ENCODE measurements around the gene ADGRV1.
"Not testable (repeated sequence)": the region's sequence is repeated elsewhere in the genome, so short reads cannot be mapped to it uniquely, and the experiment has no call there.

The ADGRV1 gene

GRCh38 chr5:90650767-90651166, 92.2 kb downstream of the ADGRV1 start:
- H3K4me1 Mint-ChIP-seq (ENCODE audit: low read depth in 2 of 2) = no peaks in the 10 kb centered on the region
- H3K27me3 Mint-ChIP-seq = peaks cover 0 to 7% of the 10 kb centered on the region in 2 donors
- H3K27ac Mint-ChIP-seq = no peak overlapping the region
- H3K9me3 Mint-ChIP-seq = no peaks in the 10 kb centered on the region
- H3K36me3 Mint-ChIP-seq (ENCODE audit: insufficient read depth) = no peaks in the 10 kb centered on the region
- no peak overlapping the region for H3K4me3 Mint-ChIP-seq
- ATAC-seq (replicated peaks) = no peak
- DNase-seq = no peak

GRCh38 chr5:90654215-90654614, 95.6 kb downstream of the ADGRV1 start:
- H3K27ac Mint-ChIP-seq = no peak overlapping the region
- no peaks in the 10 kb centered on the region for H3K36me3 Mint-ChIP-seq (ENCODE audit: insufficient read depth)
- H3K4me1 Mint-ChIP-seq (ENCODE audit: low read depth in 2 of 2) = no peaks in the 10 kb centered on the region
- H3K27me3 Mint-ChIP-seq = no peaks in the 10 kb centered on the region
- H3K9me3 Mint-ChIP-seq = no peaks in the 10 kb centered on the region
- no peak overlapping the region for H3K4me3 Mint-ChIP-seq
- no peak for DNase-seq
- no peak for ATAC-seq (replicated peaks)

GRCh38 chr5:90655423-90655822, 96.8 kb downstream of the ADGRV1 start:
- no peak overlapping the region for H3K27ac Mint-ChIP-seq

GRCh38 chr5:90657030-90657429, 98.4 kb downstream of the ADGRV1 start:
- Mint-ChIP-seq H3K27ac (no peak overlapping the region), H3K4me1 (ENCODE audit: low read depth in 2 of 2) (no peaks in the 10 kb centered on the region), H3K9me3 (no peaks in the 10 kb centered on the region), H3K27me3 (no peaks in the 10 kb centered on the region), H3K36me3 (ENCODE audit: insufficient read depth) (no peaks in the 10 kb centered on the region), H3K4me3 (no peak overlapping the region)
- ATAC-seq (replicated peaks) (no peak), DNase-seq (no peak)

More at GRCh38 chr5:90655423-90655822, 96.8 kb downstream of the ADGRV1 start:
- H3K4me1 Mint-ChIP-seq (ENCODE audit: low read depth in 2 of 2) = no peaks in the 10 kb centered on the region
- ATAC-seq (replicated peaks) = no peak
- H3K27me3 Mint-ChIP-seq = no peaks in the 10 kb centered on the region
- H3K36me3 Mint-ChIP-seq (ENCODE audit: insufficient read depth) = no peaks in the 10 kb centered on the region
- H3K4me3 Mint-ChIP-seq = no peak overlapping the region
- DNase-seq = no peak
- H3K9me3 Mint-ChIP-seq = no peaks in the 10 kb centered on the region

- no peak for DNase-seq
- Mint-ChIP-seq H3K36me3 (ENCODE audit: insufficient read depth) (no peaks in the 10 kb centered on the region), H3K4me1 (ENCODE audit: low read depth in 2 of 2) (no peaks in the 10 kb centered on the region), H3K4me3 (no peak overlapping the region), H3K27me3 (no peaks in the 10 kb centered on the region), H3K9me3 (no peaks in the 10 kb centered on the region), H3K27ac (no peak overlapping the region)
- no peak for ATAC-seq (replicated peaks)
Measured at GRCh38 chr5:90657788-90658187, 99.2 kb downstream of the ADGRV1 start.

GRCh38 chr5:90658620-90659019, 100.0 kb downstream of the ADGRV1 start:
- no peak overlapping the region for H3K27ac Mint-ChIP-seq
- DNase-seq = no peak
- no peak for ATAC-seq (replicated peaks)
- H3K27me3 Mint-ChIP-seq = no peaks in the 10 kb centered on the region
- no peaks in the 10 kb centered on the region for H3K36me3 Mint-ChIP-seq (ENCODE audit: insufficient read depth)
- no peaks in the 10 kb centered on the region for H3K4me1 Mint-ChIP-seq (ENCODE audit: low read depth in 2 of 2)
- no peaks in the 10 kb centered on the region for H3K9me3 Mint-ChIP-seq
- no peak overlapping the region for H3K4me3 Mint-ChIP-seq

- H3K27me3 Mint-ChIP-seq; DNase-seq; H3K9me3 Mint-ChIP-seq; ATAC-seq (replicated peaks); H3K36me3 Mint-ChIP-seq (ENCODE audit: insufficient read depth); H3K4me3 Mint-ChIP-seq; H3K4me1 Mint-ChIP-seq (ENCODE audit: low read depth in 2 of 2); H3K27ac Mint-ChIP-seq: not testable (repeated sequence)
Measured at GRCh38 chr5:90668079-90668565, 109.5 kb downstream of the ADGRV1 start.

- Mint-ChIP-seq H3K4me3 (no peak overlapping the region), H3K36me3 (ENCODE audit: insufficient read depth) (no peaks in the 10 kb centered on the region), H3K4me1 (ENCODE audit: low read depth in 2 of 2) (no peaks in the 10 kb centered on the region), H3K27me3 (no peaks in the 10 kb centered on the region), H3K9me3 (no peaks in the 10 kb centered on the region), H3K27ac (no peak overlapping the region)
- DNase-seq (no peak), ATAC-seq (replicated peaks) (no peak)
Measured at GRCh38 chr5:90675222-90675621, 116.6 kb downstream of the ADGRV1 start.

GRCh38 chr5:90680921-90681563, 122.4 kb downstream of the ADGRV1 start:
- no peaks in the 10 kb centered on the region for H3K27me3 Mint-ChIP-seq
- no peak overlapping the region for H3K4me3 Mint-ChIP-seq
- H3K4me1 Mint-ChIP-seq (ENCODE audit: low read depth in 2 of 2) = no peaks in the 10 kb centered on the region
- ATAC-seq (replicated peaks) (no peak), DNase-seq (no peak)
- no peaks in the 10 kb centered on the region for H3K9me3 Mint-ChIP-seq
- H3K36me3 Mint-ChIP-seq (ENCODE audit: insufficient read depth) = no peaks in the 10 kb centered on the region
- H3K27ac Mint-ChIP-seq = no peak overlapping the region

- Mint-ChIP-seq H3K4me1 (ENCODE audit: low read depth in 2 of 2) (no peaks in the 10 kb centered on the region), H3K27me3 (no peaks in the 10 kb centered on the region), H3K9me3 (no peaks in the 10 kb centered on the region), H3K36me3 (ENCODE audit: insufficient read depth) (no peaks in the 10 kb centered on the region), H3K4me3 (no peak overlapping the region), H3K27ac (no peak overlapping the region)
- no peak for DNase-seq
- no peak for ATAC-seq (replicated peaks)
Measured at GRCh38 chr5:90682278-90682677, 123.7 kb downstream of the ADGRV1 start.

GRCh38 chr5:90685425-90686022, 126.9 kb downstream of the ADGRV1 start:
- DNase-seq = no peak
- Mint-ChIP-seq H3K36me3 (ENCODE audit: insufficient read depth) (no peaks in the 10 kb centered on the region), H3K9me3 (no peaks in the 10 kb centered on the region)

GRCh38 chr5:90686363-90686762, 127.8 kb downstream of the ADGRV1 start:
- H3K9me3 Mint-ChIP-seq; H3K36me3 Mint-ChIP-seq (ENCODE audit: insufficient read depth); H3K27me3 Mint-ChIP-seq; H3K27ac Mint-ChIP-seq; DNase-seq; H3K4me1 Mint-ChIP-seq (ENCODE audit: low read depth in 2 of 2); H3K4me3 Mint-ChIP-seq; ATAC-seq (replicated peaks): not testable (repeated sequence)

More at GRCh38 chr5:90685425-90686022, 126.9 kb downstream of the ADGRV1 start:
- Mint-ChIP-seq H3K27ac (no peak overlapping the region), H3K4me1 (ENCODE audit: low read depth in 2 of 2) (no peaks in the 10 kb centered on the region), H3K4me3 (no peak overlapping the region), H3K27me3 (no peaks in the 10 kb centered on the region)
- no peak for ATAC-seq (replicated peaks)

- H3K4me1 Mint-ChIP-seq (ENCODE audit: low read depth in 2 of 2); H3K27ac Mint-ChIP-seq; ATAC-seq (replicated peaks); H3K9me3 Mint-ChIP-seq; H3K4me3 Mint-ChIP-seq; DNase-seq; H3K27me3 Mint-ChIP-seq; H3K36me3 Mint-ChIP-seq (ENCODE audit: insufficient read depth): not testable (repeated sequence)
Measured at GRCh38 chr5:90687458-90687857, 128.9 kb downstream of the ADGRV1 start.

- ATAC-seq (replicated peaks) (no peak), DNase-seq (no peak)
- Mint-ChIP-seq H3K4me3 (no peak overlapping the region), H3K9me3 (no peaks in the 10 kb centered on the region), H3K27ac (no peak overlapping the region), H3K4me1 (ENCODE audit: low read depth in 2 of 2) (no peaks in the 10 kb centered on the region), H3K36me3 (ENCODE audit: insufficient read depth) (no peaks in the 10 kb centered on the region), H3K27me3 (no peaks in the 10 kb centered on the region)
Measured at GRCh38 chr5:90689064-90689463, 130.5 kb downstream of the ADGRV1 start.

Data from effector memory CD8-positive, alpha-beta T cell (primary cell).